ENCODE results near the gene IFNK. TPM values are rescaled to one million over a fixed set of nuclear protein-coding genes. Genes with fewer than 3 reads are reported as not detected.

Gene IFNK
- total RNA-seq, 1 experiment from 2014 or later: not detected

- BruUV-seq (replicated peaks): no TSS peak
- H3F3A ChIP-seq (ENCODE audit: low read length, unreplicated experiment): no peaks in the 10 kb centered on the region
- H3K9me3 ChIP-seq (ENCODE audit: low read length): no peaks in the 10 kb centered on the region
- no peak for ATAC-seq
- no peaks in the 10 kb centered on the region for H4K20me1 ChIP-seq (ENCODE audit: low read length)
- H3K27me3 ChIP-seq (ENCODE audit: low read length): no peaks in the 10 kb centered on the region
- ChIA-PET CTCF (no interaction called here), POLR2A (ENCODE audit: unreplicated experiment) (no interaction called here)
- H3K79me2 ChIP-seq (ENCODE audit: low read length): no peaks in the 10 kb centered on the region
- TF ChIP-seq EZH2 (IDR thresholded peaks at IDR 0.05; ENCODE audit: low read length, unreplicated experiment) (no peak), EZH2phosphoT487 (IDR thresholded peaks at IDR 0.05; ENCODE audit: borderline replicate concordance, low read length) (no peak), CTCF (conservative IDR thresholded peaks at IDR 0.05; ENCODE audit: low read depth, low read length) (no peak)
- DNase-seq: no peak
- H3K4me3 ChIP-seq (ENCODE audit: low read length): no peak overlapping the region
- intact Hi-C loops (cut with micrococcal nuclease): no loop called here
- H3K4me1 ChIP-seq (ENCODE audit: insufficient read depth, low read length): no peaks in the 10 kb centered on the region
- H3K9ac ChIP-seq (ENCODE audit: low read length): no peak overlapping the region
- H3K27ac ChIP-seq (ENCODE audit: low read length): no peak overlapping the region
- H3K4me2 ChIP-seq (ENCODE audit: low read length): no peak overlapping the region
- no peaks in the 10 kb centered on the region for H3K9me2 ChIP-seq (replicated peaks; ENCODE audit: low read length)
- no peaks in the 10 kb centered on the region for H3K36me3 ChIP-seq (ENCODE audit: low read depth, low read length)
- H2AFZ ChIP-seq (ENCODE audit: low read length): no peak overlapping the region
These were observed 47.1 kb upstream of the IFNK start for GRCh38 chr9:27476870-27477515.

GRCh38 chr9:27478322-27478721 is 45.8 kb upstream of the IFNK start:
- no peak overlapping the region for H3K27ac ChIP-seq (ENCODE audit: low read length)
- H3K9me3 ChIP-seq (ENCODE audit: low read length): no peaks in the 10 kb centered on the region
- H3K4me3 ChIP-seq (ENCODE audit: low read length): no peak overlapping the region
- H3K9me2 ChIP-seq (replicated peaks; ENCODE audit: low read length): no peaks in the 10 kb centered on the region
- H3K4me1 ChIP-seq (ENCODE audit: insufficient read depth, low read length): no peaks in the 10 kb centered on the region
- no peak overlapping the region for H3K4me2 ChIP-seq (ENCODE audit: low read length)
- ChIA-PET POLR2A (ENCODE audit: unreplicated experiment) (no interaction called here), CTCF (no interaction called here)
- intact Hi-C loops (cut with micrococcal nuclease): no loop called here
- no peak for ATAC-seq
- H4K20me1 ChIP-seq (ENCODE audit: low read length): no peaks in the 10 kb centered on the region
- no peaks in the 10 kb centered on the region for H3K36me3 ChIP-seq (ENCODE audit: low read depth, low read length)
- no peaks in the 10 kb centered on the region for H3K27me3 ChIP-seq (ENCODE audit: low read length)
- H3K9ac ChIP-seq (ENCODE audit: low read length): no peak overlapping the region
- DNase-seq: no peak
- no peaks in the 10 kb centered on the region for H3K79me2 ChIP-seq (ENCODE audit: low read length)
- no peaks in the 10 kb centered on the region for H3F3A ChIP-seq (ENCODE audit: low read length, unreplicated experiment)
- TF ChIP-seq EZH2phosphoT487 (IDR thresholded peaks at IDR 0.05; ENCODE audit: borderline replicate concordance, low read length): no peak
- no peak for TF ChIP-seq CTCF (conservative IDR thresholded peaks at IDR 0.05; ENCODE audit: low read depth, low read length)
- no peak for TF ChIP-seq EZH2 (IDR thresholded peaks at IDR 0.05; ENCODE audit: low read length, unreplicated experiment)
- no TSS peak for BruUV-seq (replicated peaks)
- no peak overlapping the region for H2AFZ ChIP-seq (ENCODE audit: low read length)

- CTCF ChIA-PET: no interaction called here
- POLR2A ChIA-PET (ENCODE audit: unreplicated experiment): interaction anchor here (0.7 kb wide), 1 partner anchor 121 kb away, joined by 10 read pairs; no protein-coding TSS in a partner anchor
- ATAC-seq (no peak), DNase-seq (no peak)
- BruUV-seq (replicated peaks): no TSS peak
- intact Hi-C loops (cut with micrococcal nuclease): no loop called here
- Histone ChIP-seq H3K79me2 (ENCODE audit: low read length) (no peaks in the 10 kb centered on the region), H3K36me3 (ENCODE audit: low read depth, low read length) (no peaks in the 10 kb centered on the region), H3K27me3 (ENCODE audit: low read length) (no peaks in the 10 kb centered on the region), H3K27ac (ENCODE audit: low read length) (no peak overlapping the region), H3K4me2 (ENCODE audit: low read length) (no peak overlapping the region), H3K9ac (ENCODE audit: low read length) (no peak overlapping the region), H3K4me3 (ENCODE audit: low read length) (no peak overlapping the region), H3F3A (ENCODE audit: low read length, unreplicated experiment) (no peaks in the 10 kb centered on the region), H2AFZ (ENCODE audit: low read length) (no peak overlapping the region), H4K20me1 (ENCODE audit: low read length) (no peaks in the 10 kb centered on the region), H3K9me3 (ENCODE audit: low read length) (no peaks in the 10 kb centered on the region), H3K4me1 (ENCODE audit: insufficient read depth, low read length) (no peaks in the 10 kb centered on the region), H3K9me2 (replicated peaks; ENCODE audit: low read length) (no peaks in the 10 kb centered on the region)
- no peak for TF ChIP-seq EZH2phosphoT487 (IDR thresholded peaks at IDR 0.05; ENCODE audit: borderline replicate concordance, low read length)
These were observed 41.4 kb upstream of the IFNK start for GRCh38 chr9:27482709-27483108.

All from PC-3 (cell line).